GM19324 (cell line): ENCODE data around the gene LEUTX.

Experiments
- ATAC-seq: cut with Tn5 transposase; IDR thresholded peaks from one replicate; pipeline ENCODE4 v1.9.1; 2021; ENCODE audit warnings: mild to moderate bottlenecking, moderate library complexity; ENCODE audit not compliant: unreplicated experiment, low FRiP score

The LEUTX gene

GRCh38 chr19:39820696-39821095, 42.0 kb downstream of the LEUTX start:
- ATAC-seq = no peak

- no peak for ATAC-seq
Measured at GRCh38 chr19:39823686-39824085, 45.0 kb downstream of the LEUTX start.

- ATAC-seq = peak; percentile 87
Measured at GRCh38 chr19:39824143-39825092, 45.8 kb downstream of the LEUTX start.

- ATAC-seq = no peak
Measured at GRCh38 chr19:39825093-39825463, 46.4 kb downstream of the LEUTX start.

- ATAC-seq = no peak
Measured at GRCh38 chr19:39825531-39826076, 47.0 kb downstream of the LEUTX start.

GRCh38 chr19:39826311-39826945, 47.8 kb downstream of the LEUTX start:
- no peak for ATAC-seq

- ATAC-seq = no peak
Measured at GRCh38 chr19:39827216-39827615, 48.6 kb downstream of the LEUTX start.

GRCh38 chr19:39828015-39828653, 49.5 kb downstream of the LEUTX start:
- no peak for ATAC-seq

- no peak for ATAC-seq
Measured at GRCh38 chr19:39828654-39829032, 50.0 kb downstream of the LEUTX start.

- ATAC-seq = no peak
Measured at GRCh38 chr19:39829702-39830275, 51.1 kb downstream of the LEUTX start.

GRCh38 chr19:39830406-39830805, 51.8 kb downstream of the LEUTX start:
- ATAC-seq = no peak

GRCh38 chr19:39830847-39831246, 52.2 kb downstream of the LEUTX start:
- no peak for ATAC-seq

- ATAC-seq = no peak
Measured at GRCh38 chr19:39831679-39832078, 53.0 kb downstream of the LEUTX start.

- ATAC-seq = no peak
Measured at GRCh38 chr19:39832341-39833083, 53.9 kb downstream of the LEUTX start.

- ATAC-seq = peak; percentile 7
Measured at GRCh38 chr19:39833160-39833463, 54.5 kb downstream of the LEUTX start.

GRCh38 chr19:39833464-39834286, 55.0 kb downstream of the LEUTX start, which contains the start of gene DYRK1B:
DYRK1B (minus strand) TSS chr19:39834162; CDS start chr19:39831867, 2,295 bp downstream.
- peak; percentile 88 for ATAC-seq

GRCh38 chr19:39834287-39834841, 55.7 kb downstream of the LEUTX start:
- no peak for ATAC-seq
